Esophagus muscularis mucosa (tissue), 4 donors: ENCODE results near the gene INSL6.

Source experiments
- EP300 ChIP-seq: sonication (generic); formaldehyde crosslinking; IDR thresholded peaks from one replicate; pipeline ENCODE4 v1.6.1; 2017; ENCODE audit warnings: antibody characterized with exemption
- POLR2AphosphoS5 ChIP-seq, 2 donors: sonication (generic); formaldehyde crosslinking; IDR thresholded peaks; one replicate each; pipeline ENCODE4 v1.6.1; 2017; ENCODE audit warnings: antibody characterized with exemption in 2 of 2
- TF ChIP-seq, protein P1 (sequence below), 3 experiments: fragments of 200-600 bp in 2 of 3; fragments of 450-650 bp in 1 of 3; sonication (generic) in 2 of 3; IDR thresholded peaks; one replicate each; pipeline ENCODE4 v1.5.1; 2017 to 2019; ENCODE audit warnings: antibody characterized with exemption in 3 of 3, mild to moderate bottlenecking in 2 of 3, moderate library complexity in 1 of 3

DNA sequence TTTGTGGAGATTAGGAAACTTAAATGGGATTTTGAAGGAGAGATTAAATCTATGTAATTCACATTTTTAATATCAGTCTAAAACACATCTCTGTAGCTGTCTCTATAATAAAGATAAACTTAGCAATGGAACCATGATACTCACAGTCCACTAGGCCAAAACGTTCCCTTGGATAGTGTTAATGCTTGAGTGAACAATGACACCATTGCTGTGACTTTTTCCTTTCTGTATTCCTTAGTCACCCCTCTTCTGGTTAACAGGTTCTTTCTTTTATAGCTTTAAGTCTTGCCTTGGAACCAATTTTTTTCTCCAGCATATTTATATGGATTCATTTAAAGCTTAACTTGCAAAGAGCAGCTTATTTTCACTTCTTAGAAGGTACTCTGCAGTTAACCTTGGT, 63.3 kb downstream of the INSL6 start:
- TF ChIP-seq POLR2AphosphoS5 (IDR thresholded peaks at IDR 0.05) (no peak), EP300 (no peak)
- TF ChIP-seq, protein P1, sequence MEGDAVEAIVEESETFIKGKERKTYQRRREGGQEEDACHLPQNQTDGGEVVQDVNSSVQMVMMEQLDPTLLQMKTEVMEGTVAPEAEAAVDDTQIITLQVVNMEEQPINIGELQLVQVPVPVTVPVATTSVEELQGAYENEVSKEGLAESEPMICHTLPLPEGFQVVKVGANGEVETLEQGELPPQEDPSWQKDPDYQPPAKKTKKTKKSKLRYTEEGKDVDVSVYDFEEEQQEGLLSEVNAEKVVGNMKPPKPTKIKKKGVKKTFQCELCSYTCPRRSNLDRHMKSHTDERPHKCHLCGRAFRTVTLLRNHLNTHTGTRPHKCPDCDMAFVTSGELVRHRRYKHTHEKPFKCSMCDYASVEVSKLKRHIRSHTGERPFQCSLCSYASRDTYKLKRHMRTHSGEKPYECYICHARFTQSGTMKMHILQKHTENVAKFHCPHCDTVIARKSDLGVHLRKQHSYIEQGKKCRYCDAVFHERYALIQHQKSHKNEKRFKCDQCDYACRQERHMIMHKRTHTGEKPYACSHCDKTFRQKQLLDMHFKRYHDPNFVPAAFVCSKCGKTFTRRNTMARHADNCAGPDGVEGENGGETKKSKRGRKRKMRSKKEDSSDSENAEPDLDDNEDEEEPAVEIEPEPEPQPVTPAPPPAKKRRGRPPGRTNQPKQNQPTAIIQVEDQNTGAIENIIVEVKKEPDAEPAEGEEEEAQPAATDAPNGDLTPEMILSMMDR (IDR thresholded peaks at IDR 0.05) = no peak
